Right cardiac atrium (tissue), 5 donors: ENCODE results near the gene SRRT. TPM values are rescaled to one million over a fixed set of nuclear protein-coding genes. Genes with fewer than 3 reads are reported as not detected.
"Not testable (repeated sequence)": the region's sequence is repeated elsewhere in the genome, so short reads cannot be mapped to it uniquely, and the experiment has no call there.

Source experiments
- ATAC-seq, 2 donors: fragments of 200-7000 bp; cut with Tn5 transposase; one replicate each; pipeline versions ENCODE4 v1.8.0 to v1.9.1; 2020; ENCODE audit warnings: moderate library complexity in 2 of 2, mild to moderate bottlenecking in 1 of 2
- DNase-seq, 3 donors: peaks; one replicate each; pipeline ENCODE4 v3.0.0-alpha.2; 2020
- H3K27ac ChIP-seq: one replicate; pipeline ENCODE4 v1.5.1; 2013; ENCODE audit warnings: mild to moderate bottlenecking, low read length, control low read depth, moderate library complexity
- H3K27me3 ChIP-seq: one replicate; pipeline ENCODE4 v1.6.1; 2013; ENCODE audit not compliant: control insufficient read depth, insufficient read depth
- H3K4me1 ChIP-seq: one replicate; pipeline ENCODE4 v1.6.1; 2013; ENCODE audit warnings: low read length; ENCODE audit not compliant: control insufficient read depth, insufficient read depth
- H3K4me3 ChIP-seq: one replicate; pipeline ENCODE4 v1.5.1; 2013; ENCODE audit warnings: low read length, control low read depth
- H3K9me3 ChIP-seq: one replicate; pipeline ENCODE4 v1.6.1; 2013; ENCODE audit warnings: low read length; ENCODE audit not compliant: control insufficient read depth
- whole genome bisulfite sequencing: extraction: QIAGEN DNeasy Blood & Tissue Kit; methylation state at CpG from one replicate; pipeline ENCODE4 v1.1.7; 2013; 5-methylcytosine and 5-hydroxymethylcytosine counted together
- intact Hi-C, 4 donors: fragments of 100-400 bp; cut with DNase I; formaldehyde crosslinking; loops; one replicate each; pipeline versions ENCODE4 v1.11.0 to v1.14.0; 2022 to 2023
- polyA plus RNA-seq: library from polyadenylated mRNA; stranded (reverse); fragments of 200-250 nt; gene quantifications from one replicate; pipeline ENCODE4 v1.2.3, GENCODE V29; 2013
- total RNA-seq, 4 donors: library from RNA; stranded (reverse); fragmentation: NEBNext Ultra II Directional; extraction: Animal tissue kit (Norgen Biotek cat#: 25700); gene quantifications; one replicate each; pipeline ENCODE4 v1.2.1, GENCODE V29; 2021
- donor health status: healthy with polysubstance abuse.
- donor health status: DM: no; HTN: yes; CAD: no.
- donor health status: DM: no; HTN: no; CAD: no.
- donor health status: DM: no; HTN: yes; CAD: no; lungs with severe emphysema.
- donor health status: DM: yes; HTN: yes; CAD: no.

The SRRT gene
- total and polyA plus RNA-seq, 5 donors: 45.8 to 88.0 (median 80.0) TPM

- ATAC-seq: peak; percentile 84 to 92
- intact Hi-C loops: no loop called here
- Histone ChIP-seq H3K27me3 (no peaks in the 10 kb centered on the region), H3K4me3 (no peak overlapping the region), H3K4me1 (no peaks in the 10 kb centered on the region), H3K27ac (peak overlapping the region; percentile 92), H3K9me3 (no peaks in the 10 kb centered on the region)
- peak; percentile 85 to 87 (median 86) for DNase-seq
- WGBS: 35% methylated on average over 17 of the region's 17 CpGs
Observed at GRCh38 chr7:100835903-100836811, 38.7 kb upstream of the SRRT start.

- no peak for ATAC-seq
- no peak for DNase-seq
- intact Hi-C loops: no loop called here
- Histone ChIP-seq H3K9me3 (no peaks in the 10 kb centered on the region), H3K4me1 (no peaks in the 10 kb centered on the region), H3K27me3 (no peaks in the 10 kb centered on the region), H3K27ac (peak overlapping the region; percentile 88), H3K4me3 (peak overlapping the region; percentile 48)
- 27% methylated on average over 6 of the region's 6 CpGs for WGBS
Observed at GRCh38 chr7:100836812-100837098, 38.1 kb upstream of the SRRT start.

- H3K9me3 ChIP-seq: no peaks in the 10 kb centered on the region
- 3% methylated on average over 37 of the region's 37 CpGs for WGBS
- no peaks in the 10 kb centered on the region for H3K27me3 ChIP-seq
- peak; percentile 87 to 96 for ATAC-seq
- H3K4me1 ChIP-seq: no peaks in the 10 kb centered on the region
- peak overlapping the region; percentile 48 for H3K4me3 ChIP-seq
- peak; percentile 95 to 97 (median 96) for DNase-seq
- peak overlapping the region; percentile 88 for H3K27ac ChIP-seq
- intact Hi-C loops: no loop called here
Observed at GRCh38 chr7:100837099-100837836, 37.6 kb upstream of the SRRT start.

GRCh38 chr7:100839361-100839760 is 35.5 kb upstream of the SRRT start:
- Histone ChIP-seq H3K4me1 (no peaks in the 10 kb centered on the region), H3K9me3 (no peaks in the 10 kb centered on the region), H3K27me3 (no peaks in the 10 kb centered on the region), H3K4me3 (no peak overlapping the region), H3K27ac (no peak overlapping the region)
- intact Hi-C loops: no loop called here
- ATAC-seq (no peak), DNase-seq (peak in 1 of 3 donors; percentile 32)
- WGBS: 95% methylated on average over 18 of the region's 18 CpGs

GRCh38 chr7:100840470-100841100 is 34.3 kb upstream of the SRRT start:
- intact Hi-C loops: no loop called here
- ATAC-seq: no peak
- 72% methylated on average over 8 of the region's 8 CpGs for WGBS
- H3K27me3 ChIP-seq: no peaks in the 10 kb centered on the region
- no peaks in the 10 kb centered on the region for H3K4me1 ChIP-seq
- H3K9me3 ChIP-seq: no peaks in the 10 kb centered on the region
- DNase-seq: no peak
- H3K4me3 ChIP-seq: no peak overlapping the region
- no peak overlapping the region for H3K27ac ChIP-seq

- H3K9me3 ChIP-seq: no peaks in the 10 kb centered on the region
- WGBS: 98% methylated on average over 4 of the region's 4 CpGs
- no peaks in the 10 kb centered on the region for H3K4me1 ChIP-seq
- DNase-seq (no peak), ATAC-seq (no peak)
- H3K27ac ChIP-seq: no peak overlapping the region
- intact Hi-C loops: no loop called here
- no peaks in the 10 kb centered on the region for H3K27me3 ChIP-seq
- H3K4me3 ChIP-seq: no peak overlapping the region
Observed at GRCh38 chr7:100847360-100847759, 27.5 kb upstream of the SRRT start.

GRCh38 chr7:100852048-100852872 is 22.6 kb upstream of the SRRT start, which contains the start of gene SLC12A9:
Gene SLC12A9 (plus strand): TSS chr7:100852713. CDS start chr7:100854198, 1,485 bp downstream.
- no peak within 1 kb of the TSS for H3K27ac ChIP-seq
- peak within 1 kb of the TSS; percentile 55 for H3K4me3 ChIP-seq
- DNase-seq: peak; percentile 94 to 97 (median 97)
- intact Hi-C loops: loop anchor here (2.0 to 10.0 kb wide), 4 partner anchors 50 to 157 kb away; partner anchors contain the start of genes GIGYF1 (in 1 of the 4) and POP7 (in 1 of the 4)
- no peaks in the 10 kb centered on the region for H3K9me3 ChIP-seq
- under 1% methylated on average over 71 of the region's 71 CpGs for WGBS
- H3K4me1 ChIP-seq: no peaks in the 10 kb centered on the region
- no peaks in the 10 kb centered on the region for H3K27me3 ChIP-seq
- peak; percentile 99 for ATAC-seq

- H3K9me3 ChIP-seq: no peaks in the 10 kb centered on the region
- intact Hi-C loops: loop anchor here in 3 of 4 donors (5.0 to 10.0 kb wide), 3 partner anchors 52 to 160 kb away; partner anchors contain the start of genes GIGYF1 (in 1 of the 3) and POP7 (in 1 of the 3)
- H3K4me1 ChIP-seq: no peaks in the 10 kb centered on the region
- H3K27ac ChIP-seq: no peak overlapping the region
- no peak overlapping the region for H3K4me3 ChIP-seq
- DNase-seq: peak in 1 of 3 donors; percentile 54
- no peaks in the 10 kb centered on the region for H3K27me3 ChIP-seq
- 90% methylated on average over 14 of the region's 14 CpGs for WGBS
- no peak for ATAC-seq
Observed at GRCh38 chr7:100854146-100854895, 20.6 kb upstream of the SRRT start.

GRCh38 chr7:100854899-100855298 is 20.0 kb upstream of the SRRT start:
- H3K9me3 ChIP-seq, ATAC-seq, H3K4me3 ChIP-seq, H3K27ac ChIP-seq, H3K4me1 ChIP-seq, H3K27me3 ChIP-seq: not testable (repeated sequence)
- intact Hi-C loops: loop anchor here in 3 of 4 donors (5.0 to 10.0 kb wide), 3 partner anchors 53 to 160 kb away; partner anchors contain the start of genes GIGYF1 (in 1 of the 3) and POP7 (in 1 of the 3)
- peak in 1 of 3 donors; percentile 39 for DNase-seq
- 94% methylated on average over 9 of the region's 9 CpGs for WGBS
